Mesenchymal stem cell (in vitro differentiated cells and primary cell): Measurements from ENCODE around the gene TFR2. TPM values are rescaled to one million over a fixed set of nuclear protein-coding genes. Genes with fewer than 3 reads are reported as not detected.
A peak's percentile ranks its signal among the peaks of the same experiment; 100 is the strongest.

ENCODE experiments used
- DNase-seq: peaks from one replicate; pipeline ENCODE4 v3.0.0-alpha.2; 2013
- H2AFZ ChIP-seq: one replicate; pipeline ENCODE4 v1.6.1; 2013; ENCODE audit warnings: low read depth, mild to moderate bottlenecking, control low read depth, inconsistent platforms, low read length, moderate library complexity
- H2AK5ac ChIP-seq: 2 replicates; pipeline ENCODE4 v1.6.1; 2013; ENCODE audit warnings: low read length, moderate library complexity, mild to moderate bottlenecking, inconsistent platforms; ENCODE audit not compliant: severe bottlenecking
- H2BK120ac ChIP-seq: one replicate; pipeline ENCODE4 v1.6.1; 2013; ENCODE audit warnings: low read depth, mild to moderate bottlenecking, inconsistent platforms, low read length, moderate library complexity
- H2BK12ac ChIP-seq, 2 experiments: one replicate each; pipeline ENCODE4 v1.6.1; 2013; ENCODE audit warnings: inconsistent platforms in 2 of 2, low read length in 2 of 2, mild to moderate bottlenecking in 2 of 2, moderate library complexity in 2 of 2, control low read depth in 1 of 2
- H2BK15ac ChIP-seq: one replicate; pipeline ENCODE4 v1.6.1; 2013; ENCODE audit warnings: mild to moderate bottlenecking, low read depth, inconsistent platforms; ENCODE audit not compliant: poor library complexity, severe bottlenecking
- H2BK5ac ChIP-seq: 2 replicates; pipeline ENCODE4 v1.6.1; 2013; ENCODE audit warnings: low read depth, mild to moderate bottlenecking, low read length, control low read depth, inconsistent platforms; ENCODE audit not compliant: poor library complexity, severe bottlenecking
- H3K14ac ChIP-seq, 2 experiments: one replicate each; pipeline ENCODE4 v1.6.1; 2013; ENCODE audit warnings: inconsistent platforms in 2 of 2, low read length in 2 of 2, control low read depth in 1 of 2, mild to moderate bottlenecking in 1 of 2, moderate library complexity in 1 of 2
- H3K18ac ChIP-seq, 2 experiments: one replicate each; pipeline ENCODE4 v1.6.1; 2013; ENCODE audit warnings: inconsistent platforms in 2 of 2, low read length in 2 of 2, control low read depth in 1 of 2, low read depth in 1 of 2, mild to moderate bottlenecking in 1 of 2
- H3K23ac ChIP-seq, 2 experiments: one replicate each; pipeline ENCODE4 v1.6.1; 2013; ENCODE audit warnings: inconsistent platforms in 2 of 2, low read length in 2 of 2, mild to moderate bottlenecking in 2 of 2, moderate library complexity in 2 of 2, control low read depth in 1 of 2
- H3K27ac ChIP-seq: 2 replicates; pipeline ENCODE4 v1.5.1; 2013; ENCODE audit warnings: mild to moderate bottlenecking, moderate library complexity, low read length, control low read depth, inconsistent platforms; ENCODE audit not compliant: poor library complexity, severe bottlenecking
- H3K27me3 ChIP-seq, 2 experiments: 2 replicates each; pipeline versions ENCODE4 v1.6.1 to v1.7.0; 2013; ENCODE audit warnings: low read length in 2 of 2, mild to moderate bottlenecking in 2 of 2, moderate library complexity in 2 of 2, control low read depth in 1 of 2, inconsistent platforms in 1 of 2; ENCODE audit not compliant: control insufficient read depth in 1 of 2, insufficient read depth in 1 of 2
- H3K36me3 ChIP-seq, 2 experiments: 2 replicates each; pipeline versions ENCODE4 v1.6.1 to v1.7.0; 2013; ENCODE audit warnings: low read length in 2 of 2, control low read depth in 1 of 2, inconsistent platforms in 1 of 2, low read depth in 1 of 2, mild to moderate bottlenecking in 1 of 2; ENCODE audit not compliant: insufficient read depth in 2 of 2, control insufficient read depth in 1 of 2
- H3K4ac ChIP-seq, 2 experiments: one replicate each; pipeline ENCODE4 v1.6.1; 2013; ENCODE audit warnings: inconsistent platforms in 2 of 2, low read length in 2 of 2, mild to moderate bottlenecking in 2 of 2, moderate library complexity in 2 of 2, control low read depth in 1 of 2, low read depth in 1 of 2
- H3K4me1 ChIP-seq: 2 replicates; pipeline ENCODE4 v1.6.1; 2013; ENCODE audit warnings: low read depth, low read length, control low read depth; ENCODE audit not compliant: control insufficient read depth, insufficient read depth
- H3K4me2 ChIP-seq: 2 replicates; pipeline ENCODE4 v1.6.1; 2013; ENCODE audit warnings: low read length, mild to moderate bottlenecking, inconsistent platforms; ENCODE audit not compliant: poor library complexity, severe bottlenecking
- H3K4me3 ChIP-seq, 2 experiments: 2 replicates each; pipeline versions ENCODE4 v1.5.1 to v1.7.0; 2013; ENCODE audit warnings: low read length in 2 of 2, mild to moderate bottlenecking in 2 of 2, control low read depth in 1 of 2, low read depth in 1 of 2; ENCODE audit not compliant: insufficient read depth in 1 of 2
- H3K79me1 ChIP-seq: replicated peaks from 2 replicates; pipeline ENCODE4 v1.6.1; 2013; ENCODE audit warnings: mild to moderate bottlenecking, control low read depth, low read length, inconsistent platforms; ENCODE audit not compliant: poor library complexity, severe bottlenecking
- H3K9ac ChIP-seq: 2 replicates; pipeline ENCODE4 v1.7.0; 2013; ENCODE audit warnings: mild to moderate bottlenecking, low read length, moderate library complexity
- H3K9me3 ChIP-seq: 2 replicates; pipeline ENCODE4 v1.7.0; 2013; ENCODE audit warnings: mild to moderate bottlenecking, low read length; ENCODE audit not compliant: control insufficient read depth
- H4K8ac ChIP-seq: one replicate; pipeline ENCODE4 v1.6.1; 2013; ENCODE audit warnings: inconsistent platforms, mild to moderate bottlenecking, low read length, moderate library complexity
- H4K91ac ChIP-seq: one replicate; pipeline ENCODE4 v1.6.1; 2013; ENCODE audit warnings: mild to moderate bottlenecking, low read length, inconsistent platforms
- WGBS: methylation state at CpG from one replicate; pipeline ENCODE4 v1.1.7; 2013; ENCODE audit warnings: mixed read lengths; 5-methylcytosine and 5-hydroxymethylcytosine counted together
- polyA plus RNA-seq, 2 experiments: library from polyadenylated mRNA; stranded (reverse); fragments of 200-250 nt; gene quantifications; one replicate each; pipeline ENCODE4 v1.2.3, GENCODE V29; 2013

Gene TFR2
- 0.41 TPM for polyA plus RNA-seq (2013, experiment 1 of 2)
- 0.45 TPM for polyA plus RNA-seq (2013, experiment 2 of 2)

DNA sequence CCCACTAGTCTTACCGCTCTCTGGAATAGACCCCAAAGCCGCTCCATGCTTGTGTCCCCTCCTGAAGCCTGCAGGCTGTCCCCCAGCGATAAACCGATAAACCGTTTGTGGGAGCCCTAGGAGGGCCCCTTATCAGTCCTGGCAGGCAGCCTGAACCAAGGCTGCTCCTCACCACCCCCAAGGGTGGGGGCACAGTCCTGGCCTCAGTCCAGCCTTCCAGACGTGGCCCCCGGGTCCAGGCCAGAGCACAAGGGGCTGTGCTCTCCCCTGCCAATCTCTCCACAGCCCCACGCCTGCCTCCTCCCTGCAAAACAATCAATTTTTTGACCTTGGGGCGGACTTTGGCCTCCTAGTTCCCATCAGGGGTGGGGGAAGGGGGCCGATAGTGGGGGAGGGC, at the start of gene TFR2:
TFR2 (minus strand) TSS at position 90 of the 397 bp plus-strand sequence; CDS start at position 47, 43 bp downstream.
- no peak for DNase-seq
- no peak within 1 kb of the TSS for H2AK5ac ChIP-seq
- no peak within 1 kb of the TSS for H3K9ac ChIP-seq
- 97% methylated on average over 7 of the region's 10 CpGs for WGBS
- H2BK12ac ChIP-seq = no peak within 1 kb of the TSS
- no peak within 1 kb of the TSS for H3K14ac ChIP-seq
- H3K4me1 ChIP-seq = no peaks in the 10 kb centered on the region
- no peaks in the 10 kb centered on the region for H3K79me1 ChIP-seq
- H3K4me2 ChIP-seq = no peak within 1 kb of the TSS
- no peak within 1 kb of the TSS for H3K4ac ChIP-seq
- H3K27me3 ChIP-seq = peaks cover 26 to 67% of the 10 kb centered on the region in 2 experiments
- no peak within 1 kb of the TSS for H3K18ac ChIP-seq
- H3K36me3 ChIP-seq = no peaks in the 10 kb centered on the region
- no peaks in the 10 kb centered on the region for H3K9me3 ChIP-seq
- no peak within 1 kb of the TSS for H4K8ac ChIP-seq
- no peak within 1 kb of the TSS for H3K27ac ChIP-seq
- no peak within 1 kb of the TSS for H3K23ac ChIP-seq
- no peak within 1 kb of the TSS for H2BK15ac ChIP-seq
- no peak within 1 kb of the TSS for H2BK5ac ChIP-seq
- no peak within 1 kb of the TSS for H4K91ac ChIP-seq
- no peak within 1 kb of the TSS for H2AFZ ChIP-seq
- H2BK120ac ChIP-seq = no peak within 1 kb of the TSS
- H3K4me3 ChIP-seq = no peak within 1 kb of the TSS

GRCh38 chr7:100689230-100690135, 48.1 kb upstream of the TFR2 start:
- Histone ChIP-seq H3K9ac (peak overlapping the region; percentile 43), H3K14ac (no peak overlapping the region), H3K4me3 (no peak overlapping the region), H2AFZ (no peak overlapping the region), H3K4me2 (no peak overlapping the region), H3K9me3 (no peaks in the 10 kb centered on the region), H2BK5ac (no peak overlapping the region), H2AK5ac (no peak overlapping the region), H3K27ac (no peak overlapping the region), H3K23ac (no peak overlapping the region), H2BK12ac (peak overlapping the region in 1 of 2 experiments; percentile 49), H4K8ac (no peak overlapping the region), H3K79me1 (peaks cover 41% of the 10 kb centered on the region), H2BK15ac (no peak overlapping the region), H3K27me3 (no peaks in the 10 kb centered on the region), H4K91ac (no peak overlapping the region), H3K4me1 (peaks cover 26% of the 10 kb centered on the region), H3K4ac (no peak overlapping the region), H3K36me3 (peaks cover 45 to 58% of the 10 kb centered on the region in 2 experiments), H2BK120ac (no peak overlapping the region), H3K18ac (no peak overlapping the region)
- no peak for DNase-seq
- 91% methylated on average over 15 of the region's 18 CpGs for WGBS

DNA sequence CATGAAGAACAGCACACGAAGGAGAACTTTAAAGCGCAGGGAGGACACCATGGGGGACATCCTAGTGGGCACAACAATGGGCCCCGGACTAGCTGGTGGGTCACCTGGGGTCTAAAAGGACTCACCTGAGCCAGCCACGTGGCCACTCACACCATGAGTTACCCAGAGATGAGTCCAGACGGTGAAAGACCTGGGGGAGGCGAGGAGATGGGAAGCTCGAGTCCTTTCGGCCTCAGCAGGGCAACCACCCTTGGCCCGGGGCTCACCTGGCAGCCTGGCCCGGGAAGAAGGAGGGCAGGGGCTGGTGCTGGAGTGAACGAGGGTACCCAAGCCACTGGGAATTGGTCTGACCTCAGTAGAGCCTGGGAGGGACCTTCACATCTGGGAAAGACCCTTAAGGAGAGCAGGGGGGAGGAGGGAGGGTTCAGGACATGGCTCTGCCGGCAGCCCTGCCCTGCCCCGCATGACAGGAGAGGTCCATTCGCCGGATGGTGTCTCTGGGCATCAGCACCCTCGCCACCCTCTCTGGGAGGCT, 47.0 kb upstream of the TFR2 start:
- no peaks in the 10 kb centered on the region for H3K27me3 ChIP-seq
- H3K79me1 ChIP-seq = peaks cover 40% of the 10 kb centered on the region
- H2BK5ac ChIP-seq = no peak overlapping the region
- H2BK15ac ChIP-seq = no peak overlapping the region
- H3K9me3 ChIP-seq = no peaks in the 10 kb centered on the region
- no peak overlapping the region for H3K4me2 ChIP-seq
- no peak overlapping the region for H3K23ac ChIP-seq
- WGBS = 95% methylated on average over 14 of the region's 16 CpGs
- peak overlapping the region; percentile 43 for H3K9ac ChIP-seq
- H3K4ac ChIP-seq = no peak overlapping the region
- H2AFZ ChIP-seq = no peak overlapping the region
- no peak overlapping the region for H2BK12ac ChIP-seq
- peaks cover 26% of the 10 kb centered on the region for H3K4me1 ChIP-seq
- H3K4me3 ChIP-seq = no peak overlapping the region
- H4K8ac ChIP-seq = no peak overlapping the region
- no peak overlapping the region for H3K27ac ChIP-seq
- H2BK120ac ChIP-seq = no peak overlapping the region
- H3K18ac ChIP-seq = no peak overlapping the region
- DNase-seq = no peak
- peaks cover 55 to 69% of the 10 kb centered on the region in 2 experiments for H3K36me3 ChIP-seq
- H2AK5ac ChIP-seq = no peak overlapping the region
- no peak overlapping the region for H4K91ac ChIP-seq
- no peak overlapping the region for H3K14ac ChIP-seq

DNA sequence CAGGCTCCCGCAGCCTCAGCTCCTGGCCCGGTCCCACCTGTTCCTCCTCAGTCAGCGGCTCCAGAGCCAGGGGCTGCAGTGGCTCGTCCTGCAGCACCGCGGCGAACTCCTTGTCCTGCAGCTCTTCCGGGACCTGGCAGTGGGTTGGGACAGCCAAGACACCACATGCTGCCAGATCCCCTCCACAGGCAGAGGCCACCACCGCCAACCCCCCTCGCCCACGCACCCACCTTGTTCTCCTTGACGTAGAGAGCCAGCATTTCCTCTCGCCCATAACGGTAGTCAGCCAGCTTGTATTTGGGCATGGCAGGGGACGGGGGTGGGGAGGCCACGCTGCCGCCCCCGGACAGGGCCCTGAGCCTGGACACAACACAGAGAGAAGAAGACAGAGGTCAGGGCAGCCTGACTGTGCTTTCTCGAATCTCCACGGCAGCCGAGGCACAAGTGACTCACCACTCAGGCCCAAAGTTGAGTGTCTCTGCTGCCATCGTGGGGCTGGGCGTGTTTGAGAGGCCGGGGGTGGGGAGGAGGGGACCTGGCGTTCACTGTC, 46.5 kb upstream of the TFR2 start:
- Histone ChIP-seq H3K23ac (no peak overlapping the region), H3K9ac (no peak overlapping the region), H4K8ac (no peak overlapping the region), H2AK5ac (no peak overlapping the region), H3K4me1 (peaks cover 25% of the 10 kb centered on the region), H2AFZ (no peak overlapping the region), H4K91ac (no peak overlapping the region), H3K18ac (peak overlapping the region in 1 of 2 experiments; percentile 18), H3K36me3 (peaks cover 61 to 75% of the 10 kb centered on the region in 2 experiments), H3K14ac (no peak overlapping the region), H3K27me3 (no peaks in the 10 kb centered on the region), H3K4ac (no peak overlapping the region), H3K4me3 (no peak overlapping the region), H2BK120ac (no peak overlapping the region), H3K4me2 (no peak overlapping the region), H3K27ac (no peak overlapping the region), H2BK5ac (no peak overlapping the region), H3K9me3 (no peaks in the 10 kb centered on the region), H3K79me1 (peaks cover 39% of the 10 kb centered on the region), H2BK12ac (peak overlapping the region in 1 of 2 experiments; percentile 10), H2BK15ac (no peak overlapping the region)
- DNase-seq = no peak
- WGBS = 73% methylated on average over 24 of the region's 25 CpGs
